Uterus (tissue), 2 donors: ENCODE data around the gene CDYL2.

ENCODE experiments used
- POLR2A ChIP-seq, 2 donors: fragments of 450-650 bp; IDR thresholded peaks; one replicate each; pipeline ENCODE4 v1.6.1; 2016; ENCODE audit warnings: antibody characterized with exemption in 2 of 2, mild to moderate bottlenecking in 1 of 2, moderate library complexity in 1 of 2
- TF ChIP-seq, protein P1 (sequence below), 4 experiments: fragments of 200-600 bp in 2 of 4; fragments of 450-650 bp in 2 of 4; sonication (generic) in 2 of 4; IDR thresholded peaks; one replicate each; pipeline ENCODE4 v1.5.1; 2016 to 2019; ENCODE audit warnings: antibody characterized with exemption in 4 of 4, mild to moderate bottlenecking in 2 of 4, moderate library complexity in 1 of 4

GRCh38 chr16:80687606-80688005 is 116.8 kb downstream of the CDYL2 start:
- TF ChIP-seq, protein P1, sequence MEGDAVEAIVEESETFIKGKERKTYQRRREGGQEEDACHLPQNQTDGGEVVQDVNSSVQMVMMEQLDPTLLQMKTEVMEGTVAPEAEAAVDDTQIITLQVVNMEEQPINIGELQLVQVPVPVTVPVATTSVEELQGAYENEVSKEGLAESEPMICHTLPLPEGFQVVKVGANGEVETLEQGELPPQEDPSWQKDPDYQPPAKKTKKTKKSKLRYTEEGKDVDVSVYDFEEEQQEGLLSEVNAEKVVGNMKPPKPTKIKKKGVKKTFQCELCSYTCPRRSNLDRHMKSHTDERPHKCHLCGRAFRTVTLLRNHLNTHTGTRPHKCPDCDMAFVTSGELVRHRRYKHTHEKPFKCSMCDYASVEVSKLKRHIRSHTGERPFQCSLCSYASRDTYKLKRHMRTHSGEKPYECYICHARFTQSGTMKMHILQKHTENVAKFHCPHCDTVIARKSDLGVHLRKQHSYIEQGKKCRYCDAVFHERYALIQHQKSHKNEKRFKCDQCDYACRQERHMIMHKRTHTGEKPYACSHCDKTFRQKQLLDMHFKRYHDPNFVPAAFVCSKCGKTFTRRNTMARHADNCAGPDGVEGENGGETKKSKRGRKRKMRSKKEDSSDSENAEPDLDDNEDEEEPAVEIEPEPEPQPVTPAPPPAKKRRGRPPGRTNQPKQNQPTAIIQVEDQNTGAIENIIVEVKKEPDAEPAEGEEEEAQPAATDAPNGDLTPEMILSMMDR (IDR thresholded peaks at IDR 0.05) = no peak
- no peak for TF ChIP-seq POLR2A (IDR thresholded peaks at IDR 0.05)
